Calu3 (cell line): ENCODE measurements around the gene PDGFA. TPM values are rescaled to one million over a fixed set of nuclear protein-coding genes. Genes with fewer than 3 reads are reported as not detected.

Experiments
- BruUV-seq: library from RNA; stranded (reverse); fragments of 400-500 nt; replicated peaks from 2 replicates; lab custom pipeline; 2021; lab: Mats Ljungman, UMichigan
- CTCF ChIA-PET: fragments of 300-600 bp; sonication (Branson Sonifier 250); formaldehyde crosslinking; loops from one replicate; lab custom pipeline; 2022; ENCODE audit warnings: antibody characterized with exemption; lab: Charles Lee
- DNase-seq: peaks from one replicate; pipeline ENCODE4 v3.0.0; 2022
- H3K27ac Mint-ChIP-seq: one replicate; pipeline ENCODE4 v1.8.0; 2022; ENCODE audit warnings: mixed read lengths; ENCODE audit not compliant: unreplicated experiment
- H3K27me3 Mint-ChIP-seq: one replicate; pipeline ENCODE4 v1.8.0; 2022; ENCODE audit warnings: mixed read lengths; ENCODE audit not compliant: unreplicated experiment
- H3K36me3 Mint-ChIP-seq: one replicate; pipeline ENCODE4 v1.8.0; 2022; ENCODE audit warnings: mild to moderate bottlenecking, moderate library complexity, mixed read lengths; ENCODE audit not compliant: insufficient read depth, unreplicated experiment
- H3K4me1 Mint-ChIP-seq: one replicate; pipeline ENCODE4 v1.8.0; 2022; ENCODE audit warnings: mild to moderate bottlenecking, low read depth, mixed read lengths; ENCODE audit not compliant: unreplicated experiment
- H3K4me3 Mint-ChIP-seq: one replicate; pipeline ENCODE4 v1.8.0; 2022; ENCODE audit warnings: mild to moderate bottlenecking, low read depth, moderate library complexity, mixed read lengths; ENCODE audit not compliant: unreplicated experiment
- H3K9me3 Mint-ChIP-seq: one replicate; pipeline ENCODE4 v1.8.0; 2022; ENCODE audit warnings: low read depth, mixed read lengths; ENCODE audit not compliant: unreplicated experiment
- CTCF ChIP-seq: fragments of 200-600 bp; IDR thresholded peaks from one replicate; pipeline ENCODE4 v1.8.0; 2022; ENCODE audit warnings: antibody characterized with exemption; ENCODE audit not compliant: unreplicated experiment
- intact Hi-C: fragments of 100-400 bp; cut with micrococcal nuclease; formaldehyde crosslinking; loops from one replicate; pipeline ENCODE4 v1.10.0; 2022; ENCODE audit not compliant: unreplicated experiment
- total RNA-seq: library from RNA; stranded (reverse); gene quantifications from 2 replicates; pipeline ENCODE4 v1.2.3, GENCODE V29; 2022

The PDGFA gene
- total RNA-seq, 1 experiment from 2014 or later, result 4.5 TPM

GRCh38 chr7:460374-461116, 59.1 kb downstream of the PDGFA start:
- intact Hi-C loops, result no loop called here
- CTCF ChIA-PET, result no interaction called here
- H3K4me1 Mint-ChIP-seq, result peaks cover 14% of the 10 kb centered on the region
- DNase-seq, result no peak
- H3K4me3 Mint-ChIP-seq, result peak overlapping the region; percentile 10
- no peak overlapping the region for H3K27ac Mint-ChIP-seq
- no peaks in the 10 kb centered on the region for H3K9me3 Mint-ChIP-seq
- no TSS peak for BruUV-seq
- peaks cover 13% of the 10 kb centered on the region for H3K36me3 Mint-ChIP-seq
- no peak for TF ChIP-seq CTCF
- peaks cover 46% of the 10 kb centered on the region for H3K27me3 Mint-ChIP-seq

DNA sequence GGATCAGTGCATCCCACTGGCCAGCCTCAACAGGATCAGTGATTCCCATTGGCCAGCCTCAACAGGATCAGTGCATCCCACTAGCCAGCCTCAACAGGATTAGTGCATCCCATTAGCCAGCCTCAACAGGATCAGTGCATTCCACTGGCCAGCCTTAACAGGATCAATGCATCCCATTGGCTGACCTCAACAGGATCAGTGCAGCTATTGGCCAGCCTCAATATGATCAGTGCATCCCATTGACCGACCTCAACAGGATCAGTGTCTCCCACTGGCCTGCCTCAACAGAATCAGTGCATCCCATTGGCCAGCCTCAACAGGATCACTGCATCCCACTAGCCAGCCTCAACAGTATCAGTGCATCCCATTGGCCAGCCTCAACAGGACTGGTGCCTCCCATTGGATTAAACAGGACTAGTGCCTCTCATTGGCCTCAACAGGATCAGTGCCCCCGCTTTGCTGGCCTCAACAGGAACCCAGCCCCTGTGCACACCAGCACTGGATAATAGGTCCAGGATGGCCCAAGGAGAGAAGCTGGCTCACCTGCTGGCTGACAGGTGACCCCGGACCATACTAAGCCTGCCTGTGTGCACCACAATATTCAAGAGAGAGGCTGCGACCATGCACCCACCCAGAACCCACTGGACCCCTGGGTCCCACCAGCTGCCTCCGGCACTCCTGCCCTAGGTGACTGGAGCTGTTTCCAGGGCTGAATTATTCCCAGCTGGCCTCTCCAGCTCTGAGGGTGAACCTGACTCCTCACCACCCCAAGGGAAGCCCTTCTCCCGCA, 59.9 kb downstream of the PDGFA start:
- CTCF ChIA-PET, result no interaction called here
- Mint-ChIP-seq H3K4me1 (peaks cover 14% of the 10 kb centered on the region), H3K27ac (no peak overlapping the region), H3K9me3 (no peaks in the 10 kb centered on the region), H3K4me3 (no peak overlapping the region), H3K27me3 (peaks cover 45% of the 10 kb centered on the region), H3K36me3 (peaks cover 15% of the 10 kb centered on the region)
- no peak for DNase-seq
- intact Hi-C loops, result no loop called here
- TF ChIP-seq CTCF, result no peak
- BruUV-seq, result no TSS peak

DNA sequence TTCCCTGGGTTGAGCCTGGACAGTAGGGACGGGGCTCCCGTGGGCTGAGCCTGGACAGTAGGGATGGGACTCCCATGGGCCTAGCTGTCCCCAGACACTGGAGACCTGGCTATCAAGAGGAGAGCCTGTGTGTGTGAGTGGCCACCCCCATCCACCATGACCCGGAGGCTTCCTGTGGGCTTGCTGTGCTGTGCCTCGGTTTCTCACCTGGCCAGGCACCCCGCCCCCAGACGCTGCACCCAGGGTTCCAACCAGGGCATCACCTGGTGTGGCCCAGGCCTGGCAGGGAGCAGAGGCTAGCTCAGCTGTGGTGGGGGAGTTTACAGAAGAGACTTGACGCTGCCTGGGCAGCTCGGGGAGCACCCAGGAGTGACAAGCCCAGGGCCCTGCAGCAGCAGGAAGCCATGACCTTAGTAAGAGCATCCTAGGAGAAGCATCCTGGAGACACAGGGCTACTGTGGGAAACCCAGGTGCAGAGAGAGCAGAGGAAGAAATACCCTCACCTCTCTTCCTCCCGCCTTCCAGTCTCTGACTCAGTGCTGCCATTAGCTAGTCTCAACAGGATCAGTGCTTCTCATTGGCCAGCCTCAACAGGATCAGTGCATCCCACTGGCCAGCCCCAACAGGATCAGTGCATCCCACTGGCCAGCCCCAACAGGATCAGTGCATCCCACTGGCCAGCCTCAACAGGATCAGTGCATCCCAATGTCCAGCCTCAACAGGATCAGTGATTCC, 61.0 kb downstream of the PDGFA start:
- Mint-ChIP-seq H3K4me1 (peaks cover 14% of the 10 kb centered on the region), H3K36me3 (peaks cover 15% of the 10 kb centered on the region), H3K4me3 (no peak overlapping the region), H3K9me3 (no peaks in the 10 kb centered on the region), H3K27ac (no peak overlapping the region), H3K27me3 (peaks cover 52% of the 10 kb centered on the region)
- BruUV-seq, result no TSS peak
- no peak for TF ChIP-seq CTCF
- intact Hi-C loops, result no loop called here
- CTCF ChIA-PET, result no interaction called here
- no peak for DNase-seq

- BruUV-seq, result no TSS peak
- no peak for DNase-seq
- CTCF ChIA-PET, result no interaction called here
- Mint-ChIP-seq H3K4me3 (no peak overlapping the region), H3K9me3 (no peaks in the 10 kb centered on the region), H3K36me3 (peaks cover 15% of the 10 kb centered on the region), H3K4me1 (peaks cover 14% of the 10 kb centered on the region), H3K27ac (no peak overlapping the region), H3K27me3 (peaks cover 59% of the 10 kb centered on the region)
- no peak for TF ChIP-seq CTCF
- intact Hi-C loops, result no loop called here
These were observed 61.7 kb downstream of the PDGFA start for GRCh38 chr7:457814-458510.
